Measurements from ENCODE around the gene WASF1. TPM values are rescaled to one million over a fixed set of nuclear protein-coding genes. Genes with fewer than 3 reads are reported as not detected.
"Not testable (repeated sequence)": the region's sequence is repeated elsewhere in the genome, so short reads cannot be mapped to it uniquely, and the experiment has no call there.

Gene WASF1
- polyA plus RNA-seq, 4 donors: 45.9 to 69.0 (median 53.7) TPM

- peak; percentile 54 to 64 (median 58) for DNase-seq (ENCODE audit: low read depth in 4 of 4, low spot score in 3 of 4)
Observed at GRCh38 chr6:110178626-110179405, 654 bp downstream of the WASF1 start.

- DNase-seq (ENCODE audit: low read depth in 4 of 4, low spot score in 3 of 4): no peak
Observed at GRCh38 chr6:110173506-110174132, 5.9 kb downstream of the WASF1 start.

- no peak for DNase-seq (ENCODE audit: low read depth in 4 of 4, low spot score in 3 of 4)
Observed at GRCh38 chr6:110170081-110170480, 9.4 kb downstream of the WASF1 start.

GRCh38 chr6:110158479-110158878, 21.0 kb downstream of the WASF1 start:
- no peak for DNase-seq (ENCODE audit: low read depth in 4 of 4, low spot score in 3 of 4)

GRCh38 chr6:110147870-110148269, 31.6 kb downstream of the WASF1 start:
- DNase-seq (ENCODE audit: low read depth in 4 of 4, low spot score in 3 of 4): no peak

- no peak for DNase-seq (ENCODE audit: low read depth in 4 of 4, low spot score in 3 of 4)
Observed at GRCh38 chr6:110140650-110141049, 38.8 kb downstream of the WASF1 start.

- DNase-seq (ENCODE audit: low read depth in 4 of 4, low spot score in 3 of 4): no peak
Observed at GRCh38 chr6:110139052-110139451, 40.4 kb downstream of the WASF1 start.

- no peak for DNase-seq (ENCODE audit: low read depth in 4 of 4, low spot score in 3 of 4)
Observed at GRCh38 chr6:110137924-110138887, 41.3 kb downstream of the WASF1 start.

- DNase-seq (ENCODE audit: low read depth in 4 of 4, low spot score in 3 of 4): no peak
Observed at GRCh38 chr6:110130362-110130761, 49.1 kb downstream of the WASF1 start.

- no peak for DNase-seq (ENCODE audit: low read depth in 4 of 4, low spot score in 3 of 4)
Observed at GRCh38 chr6:110128418-110128817, 51.1 kb downstream of the WASF1 start.

GRCh38 chr6:110125361-110125760, 54.1 kb downstream of the WASF1 start:
- DNase-seq (ENCODE audit: low read depth in 4 of 4, low spot score in 3 of 4): no peak

- not testable (repeated sequence) for DNase-seq (ENCODE audit: low read depth in 4 of 4, low spot score in 3 of 4)
Observed at GRCh38 chr6:110121655-110122054, 57.8 kb downstream of the WASF1 start.

GRCh38 chr6:110116258-110116657, 63.2 kb downstream of the WASF1 start:
- DNase-seq (ENCODE audit: low read depth in 4 of 4, low spot score in 3 of 4): no peak

GRCh38 chr6:110114004-110114403, 65.5 kb downstream of the WASF1 start:
- DNase-seq (ENCODE audit: low read depth in 4 of 4, low spot score in 3 of 4): no peak

- DNase-seq (ENCODE audit: low read depth in 4 of 4, low spot score in 3 of 4): no peak
Observed at GRCh38 chr6:110105296-110105695, 74.2 kb downstream of the WASF1 start.

GRCh38 chr6:110103260-110103659, 76.2 kb downstream of the WASF1 start:
- no peak for DNase-seq (ENCODE audit: low read depth in 4 of 4, low spot score in 3 of 4)

- no peak for DNase-seq (ENCODE audit: low read depth in 4 of 4, low spot score in 3 of 4)
Observed at GRCh38 chr6:110102411-110102810, 77.1 kb downstream of the WASF1 start.

- no peak for DNase-seq (ENCODE audit: low read depth in 4 of 4, low spot score in 3 of 4)
Observed at GRCh38 chr6:110101885-110102284, 77.6 kb downstream of the WASF1 start.

GRCh38 chr6:110098511-110099116, 80.9 kb downstream of the WASF1 start:
- no peak for DNase-seq (ENCODE audit: low read depth in 4 of 4, low spot score in 3 of 4)

- DNase-seq (ENCODE audit: low read depth in 4 of 4, low spot score in 3 of 4): no peak
Observed at GRCh38 chr6:110097443-110097842, 82.0 kb downstream of the WASF1 start.

GRCh38 chr6:110095935-110096334, 83.5 kb downstream of the WASF1 start:
- no peak for DNase-seq (ENCODE audit: low read depth in 4 of 4, low spot score in 3 of 4)
